GM11168 (cell line): ENCODE results near the gene HLCS.
"Not testable (repeated sequence)": the region's sequence is repeated elsewhere in the genome, so short reads cannot be mapped to it uniquely, and the experiment has no call there.

Source experiments
- in situ Hi-C: fragments of 300-500 bp; cut with MboI; formaldehyde crosslinking; loops from one replicate; pipeline ENCODE4 v1.12.0; 2022; ENCODE audit warnings: low sequenced_read_pairs; ENCODE audit not compliant: unreplicated experiment

The HLCS gene

GRCh38 chr21:36960676-36961284 is 5.7 kb downstream of the HLCS start:
- in situ Hi-C loops = no loop called here

GRCh38 chr21:36959020-36959835 is 7.2 kb downstream of the HLCS start:
- in situ Hi-C loops = no loop called here

- in situ Hi-C loops = no loop called here
Measured at GRCh38 chr21:36955783-36956182, 10.7 kb downstream of the HLCS start.

DNA sequence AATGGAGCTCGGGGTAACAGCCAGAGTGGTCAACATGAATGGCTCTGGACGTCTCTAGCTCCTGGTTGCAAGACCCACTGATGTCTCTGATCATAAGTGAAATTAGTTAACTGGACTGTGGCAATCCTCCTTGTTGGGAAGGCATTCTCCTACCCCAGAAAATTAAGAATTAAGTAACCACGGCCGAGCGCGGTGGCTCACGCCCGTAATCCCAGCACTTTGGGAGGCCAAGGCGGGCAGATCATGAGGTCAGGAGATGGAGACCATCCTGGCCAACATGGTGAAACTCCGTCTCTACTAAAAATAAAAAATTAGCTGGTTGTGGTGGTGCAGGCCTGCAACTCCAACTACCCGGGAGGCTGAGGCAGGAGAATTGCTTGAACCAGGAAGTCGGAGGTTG is 14.1 kb downstream of the HLCS start:
- in situ Hi-C loops = not testable (repeated sequence)

DNA sequence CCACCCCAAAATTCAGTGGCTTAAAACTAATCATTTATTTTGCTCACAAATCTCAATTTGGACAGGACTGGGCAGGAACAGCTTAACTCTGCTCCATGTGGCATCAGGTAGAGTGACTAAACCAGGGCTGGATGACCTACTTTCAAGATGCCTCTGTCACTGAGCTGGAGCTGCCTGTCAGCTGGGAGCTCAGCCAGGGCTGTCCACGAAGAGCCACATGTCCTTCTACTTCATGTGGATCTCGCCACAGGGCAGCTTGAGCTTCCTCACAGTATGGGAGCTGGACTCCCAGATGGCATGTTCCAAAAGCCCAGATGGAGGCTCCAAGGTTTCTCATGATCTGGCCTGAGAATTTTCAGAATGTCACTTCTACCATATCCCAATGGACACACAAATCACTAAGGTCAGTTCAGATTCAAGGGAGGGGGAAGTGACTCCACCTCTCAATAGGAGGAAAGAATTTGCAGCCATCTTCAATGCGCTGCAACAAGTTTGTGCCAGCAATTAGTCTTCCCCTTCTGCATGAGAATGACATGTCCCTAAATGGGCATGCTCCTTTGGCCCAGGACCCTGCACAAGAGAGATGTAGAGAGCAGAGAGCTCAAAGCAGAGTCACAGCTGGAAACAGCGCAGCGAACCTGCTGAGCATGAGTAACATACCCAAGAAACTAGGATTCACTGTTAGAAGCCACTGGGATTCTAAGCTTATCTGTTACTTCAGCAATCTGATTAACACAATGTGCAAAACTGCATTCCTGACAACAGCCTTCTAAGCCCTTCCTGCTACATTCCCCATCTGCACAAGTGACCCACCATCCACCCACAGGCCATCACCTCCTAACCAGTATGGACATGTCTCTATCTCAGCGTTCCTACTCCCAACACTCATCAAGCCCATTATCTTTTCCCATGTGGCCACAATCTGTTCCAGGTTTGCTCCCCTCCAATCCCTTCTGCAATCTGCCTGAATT is 17.0 kb downstream of the HLCS start:
- in situ Hi-C loops = no loop called here

GRCh38 chr21:36948686-36949085 is 17.8 kb downstream of the HLCS start:
- in situ Hi-C loops = no loop called here

- in situ Hi-C loops = no loop called here
Measured at GRCh38 chr21:36946949-36947356, 19.5 kb downstream of the HLCS start.

GRCh38 chr21:36945496-36946138 is 20.9 kb downstream of the HLCS start:
- in situ Hi-C loops = no loop called here

DNA sequence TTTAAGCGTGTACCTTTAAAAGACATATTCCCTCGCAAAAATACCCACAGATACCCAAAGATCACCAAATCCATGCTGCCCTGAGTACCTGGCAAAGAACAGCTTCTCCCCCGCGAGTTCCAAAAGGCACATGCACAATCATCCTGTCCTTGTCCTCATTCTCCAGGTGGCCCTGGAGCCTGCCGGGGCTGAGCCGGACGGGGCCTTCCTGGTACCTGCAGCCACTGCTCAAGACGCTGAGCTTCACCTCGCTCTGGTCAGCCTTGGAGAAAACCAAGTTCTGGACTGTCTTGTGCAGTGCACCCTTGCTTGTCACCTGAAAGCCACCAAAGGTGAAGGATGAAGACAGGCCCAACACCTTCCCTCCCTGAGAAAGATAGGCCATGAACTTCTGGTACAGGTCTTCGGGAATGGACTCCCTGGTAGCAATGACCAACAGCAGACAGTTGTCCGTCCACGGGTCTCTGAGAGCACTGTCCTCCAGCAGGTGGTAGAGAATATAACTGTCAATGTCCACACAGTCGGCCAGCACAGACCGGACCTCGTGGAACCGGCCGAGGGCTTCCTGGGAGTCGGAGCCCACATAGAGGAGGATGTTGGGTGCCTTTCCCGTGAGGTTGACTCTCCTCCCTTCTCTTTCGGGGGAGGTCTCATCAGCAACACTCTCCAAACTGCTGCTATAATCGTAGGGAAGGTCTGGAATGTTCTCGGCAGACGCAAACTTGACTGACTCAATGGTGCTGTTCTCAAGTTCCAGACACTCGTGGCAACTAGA is 29.9 kb downstream of the HLCS start:
- in situ Hi-C loops = no loop called here

DNA sequence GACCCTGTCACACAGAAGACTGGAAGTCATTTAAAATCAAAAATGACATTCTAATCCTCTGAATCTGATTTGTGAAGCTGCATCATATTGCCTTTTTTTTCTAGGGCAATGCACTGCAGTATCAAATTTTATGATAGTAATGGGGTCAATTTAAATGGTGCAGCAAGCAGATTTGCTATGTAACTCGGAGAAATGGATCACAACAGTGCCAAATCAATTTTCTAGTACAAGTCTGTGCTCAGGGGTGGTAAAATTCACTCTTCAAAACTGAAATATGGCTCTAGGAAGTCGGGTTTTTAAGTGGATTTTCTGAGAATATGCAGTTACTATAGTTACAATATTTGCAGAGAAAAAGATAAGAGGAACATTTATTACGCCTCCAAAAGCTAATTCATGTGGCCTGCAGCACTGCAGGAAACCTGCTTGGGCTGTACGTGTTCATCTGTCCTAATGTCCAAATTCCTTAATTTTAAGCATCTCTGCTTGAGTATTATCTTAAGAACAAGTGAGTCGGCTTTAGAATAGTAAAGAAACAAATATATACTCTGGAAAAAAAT is 31.5 kb downstream of the HLCS start:
- in situ Hi-C loops = no loop called here

DNA sequence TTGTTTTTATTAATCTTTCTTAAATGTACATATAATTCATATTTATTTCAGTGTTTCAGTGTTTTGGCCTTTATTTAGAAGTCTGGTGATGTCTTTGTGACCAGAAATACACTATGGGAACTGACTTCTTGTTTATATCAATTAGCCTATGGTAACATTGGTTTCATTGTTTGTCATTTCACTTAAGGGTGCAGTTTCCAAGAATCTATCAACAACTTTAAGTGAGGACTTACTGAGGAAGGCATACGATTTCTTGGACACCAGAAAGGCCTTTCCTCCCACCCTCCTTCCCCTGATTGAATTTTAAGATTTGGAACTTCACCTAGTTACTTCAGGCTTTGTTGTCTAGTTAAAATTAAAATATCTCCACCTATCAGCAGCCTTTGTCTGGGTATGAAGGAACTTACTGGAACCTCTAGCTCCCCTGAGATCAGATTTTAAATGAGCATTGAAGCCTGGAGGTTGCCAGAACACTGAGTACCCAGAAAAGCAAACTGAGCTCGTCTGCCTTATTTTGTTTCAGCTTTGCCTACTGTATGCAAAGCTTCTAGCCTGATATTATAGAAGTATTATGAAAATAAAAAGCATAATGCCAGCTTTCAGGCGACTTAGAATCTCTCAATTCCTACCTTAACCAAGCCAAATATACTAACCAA is 34.2 kb downstream of the HLCS start:
- in situ Hi-C loops = no loop called here

- in situ Hi-C loops = loop anchor here (5.0 to 10.0 kb wide), 2 partner anchors 185 to 292 kb away; no protein-coding TSS in a partner anchor
Measured at GRCh38 chr21:36929622-36930021, 36.8 kb downstream of the HLCS start.

GRCh38 chr21:36928960-36929359 is 37.5 kb downstream of the HLCS start:
- in situ Hi-C loops = loop anchor here (5.0 to 10.0 kb wide), 2 partner anchors 184 to 292 kb away; no protein-coding TSS in a partner anchor

- in situ Hi-C loops = loop anchor here (5.0 to 10.0 kb wide), 2 partner anchors 183 to 290 kb away; no protein-coding TSS in a partner anchor
Measured at GRCh38 chr21:36927719-36928117, 38.8 kb downstream of the HLCS start.

- in situ Hi-C loops = loop anchor here (5.0 to 10.0 kb wide), 2 partner anchors 182 to 290 kb away; no protein-coding TSS in a partner anchor
Measured at GRCh38 chr21:36926989-36927718, 39.3 kb downstream of the HLCS start.

- in situ Hi-C loops = loop anchor here (10.0 kb wide), 1 partner anchor 178 kb away; no protein-coding TSS in a partner anchor
Measured at GRCh38 chr21:36923270-36923669, 43.2 kb downstream of the HLCS start.

DNA sequence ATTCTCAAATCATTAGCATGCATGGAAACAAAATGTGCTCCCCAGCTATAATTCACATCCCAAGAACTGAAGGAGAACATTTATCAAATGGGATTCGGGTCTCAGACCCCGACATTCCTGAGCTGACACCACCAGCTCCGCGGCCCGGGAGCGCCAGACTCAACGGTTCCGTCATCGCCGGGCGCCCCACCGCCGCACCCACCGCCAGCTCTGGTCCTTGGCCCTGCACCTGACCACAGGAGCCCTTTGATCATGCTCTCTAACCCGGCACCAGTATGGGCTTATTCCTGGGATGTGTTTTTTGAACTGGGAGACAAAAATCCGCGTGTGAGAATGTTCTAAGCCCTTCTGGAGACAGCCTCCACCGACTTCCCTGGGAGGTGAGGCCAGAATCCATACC is 43.6 kb downstream of the HLCS start:
- in situ Hi-C loops = loop anchor here (10.0 kb wide), 1 partner anchor 178 kb away; no protein-coding TSS in a partner anchor

- in situ Hi-C loops = no loop called here
Measured at GRCh38 chr21:36918291-36918690, 48.2 kb downstream of the HLCS start.
